Tibial nerve (tissue), 3 donors: ENCODE results near the gene ARHGEF1.

Experiments used
- CTCF ChIP-seq, 5 experiments: fragments of 200-600 bp in 3 of 5; fragments of 450-650 bp in 2 of 5; sonication (generic) in 3 of 5; IDR thresholded peaks; one replicate each; pipeline ENCODE4 v1.5.1; 2016 to 2019; ENCODE audit warnings: antibody characterized with exemption in 5 of 5, mild to moderate bottlenecking in 3 of 5, moderate library complexity in 2 of 5
- POLR2A ChIP-seq, 2 donors: fragments of 450-650 bp; IDR thresholded peaks; one replicate each; pipeline ENCODE4 v1.6.1; 2017; ENCODE audit warnings: antibody characterized with exemption in 2 of 2, mild to moderate bottlenecking in 2 of 2, moderate library complexity in 2 of 2

- TF ChIP-seq CTCF (IDR thresholded peaks at IDR 0.05) (no peak), POLR2A (IDR thresholded peaks at IDR 0.05) (no peak)
These were observed 5.9 kb downstream of the ARHGEF1 start for GRCh38 chr19:41888926-41889325.
